PC-3 (cell line): Measurements from ENCODE around the gene MAP3K7CL.

Experiments used
- CTCF ChIP-seq: fragments of 300-600 bp; sonication (generic); conservative IDR thresholded peaks from 2 replicates; pipeline ENCODE4 v1.5.1; 2017; ENCODE audit warnings: antibody characterized with exemption, low read depth, mild to moderate bottlenecking, low read length
- EZH2phosphoT487 ChIP-seq: fragments of 300-600 bp; sonication (generic); IDR thresholded peaks from 2 replicates; pipeline ENCODE4 v1.6.1; 2018; ENCODE audit warnings: mild to moderate bottlenecking, antibody characterized with exemption, low read length, borderline replicate concordance

GRCh38 chr21:29181799-29182470 is 51.5 kb downstream of the MAP3K7CL start:
- TF ChIP-seq CTCF (no peak), EZH2phosphoT487 (no peak)
